T47D (cell line): Measurements from ENCODE around the gene CLGN.
A peak's percentile ranks its signal among the peaks of the same experiment; 100 is the strongest.

Source experiments
- DNase-seq, 2 experiments: peaks; one replicate each; pipeline versions ENCODE4 v3.0.0 to v3.0.0-alpha.2; 2011 to 2012; ENCODE audit warnings: low read depth in 1 of 2, low spot score in 1 of 2
- JUND ChIP-seq: IDR thresholded peaks from 2 replicates; pipeline ENCODE4 v1.6.1; 2012; ENCODE audit warnings: low read depth
- in situ Hi-C: cut with HindIII; loops from 2 replicates; pipeline ENCODE4 v1.10.0; 2016; ENCODE audit warnings: low sequenced_read_pairs, low pct_unique_long_range_greater_than_20kb

The CLGN gene

DNA sequence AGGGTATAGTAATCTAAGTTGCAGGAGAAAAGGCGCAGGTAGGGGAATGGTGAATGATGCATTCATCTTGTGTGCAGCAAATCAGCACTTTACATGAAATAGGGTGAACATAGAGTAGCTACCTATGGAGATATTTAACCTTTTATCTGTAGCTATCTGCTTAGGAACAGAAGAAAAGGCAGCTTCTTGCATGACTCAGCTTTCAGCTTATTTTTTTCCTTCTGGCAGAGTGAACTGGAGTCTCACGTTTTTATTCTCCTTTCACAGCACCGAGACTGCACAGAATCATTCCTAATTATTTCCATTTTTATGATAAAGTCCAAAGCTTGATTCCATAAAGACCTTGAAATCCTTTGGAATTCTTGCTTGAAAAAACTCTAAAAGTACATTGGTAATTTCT lies 58.8 kb downstream of the CLGN start:
- TF ChIP-seq JUND = no peak
- DNase-seq = no peak
- in situ Hi-C loops = no loop called here

DNA sequence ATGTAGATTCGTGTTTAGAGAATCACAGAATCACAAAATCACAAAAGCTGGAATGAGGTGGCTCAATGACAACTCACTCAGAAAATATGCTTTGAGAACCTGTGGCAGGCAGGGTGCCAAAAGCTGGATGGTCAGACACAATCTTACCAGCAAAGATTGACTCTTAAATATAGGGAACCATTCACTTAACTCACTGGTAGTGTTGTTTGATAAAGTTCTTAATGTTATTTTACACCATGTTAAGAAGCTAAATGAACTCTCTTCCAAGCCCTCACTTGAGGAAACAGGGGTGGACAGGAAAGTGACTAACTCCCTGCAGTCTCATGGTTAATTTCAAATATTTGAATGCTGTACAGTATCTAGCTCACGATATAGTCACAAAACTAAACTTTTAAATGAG lies 59.7 kb downstream of the CLGN start:
- in situ Hi-C loops = no loop called here
- DNase-seq = no peak
- no peak for TF ChIP-seq JUND

DNA sequence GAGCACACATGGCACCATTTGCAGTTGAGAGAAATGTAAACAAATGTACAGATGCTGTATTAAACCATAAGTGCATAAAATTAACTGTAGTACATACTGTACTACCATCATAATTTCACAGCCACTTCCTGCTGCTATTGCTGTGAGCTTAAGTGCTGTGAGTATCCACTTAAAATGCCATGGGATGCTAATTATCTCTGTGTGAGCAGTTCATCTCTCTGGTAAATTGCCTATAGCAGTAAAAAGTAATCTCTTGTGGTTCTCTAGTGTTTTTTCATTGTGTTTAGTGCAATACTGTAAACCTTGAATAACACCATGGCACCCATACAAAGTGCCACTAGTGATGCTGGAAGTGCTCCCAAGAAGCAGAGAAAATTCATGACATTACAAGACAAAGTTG lies 63.9 kb downstream of the CLGN start:
- no peak for TF ChIP-seq JUND
- DNase-seq = no peak
- in situ Hi-C loops = no loop called here

DNA sequence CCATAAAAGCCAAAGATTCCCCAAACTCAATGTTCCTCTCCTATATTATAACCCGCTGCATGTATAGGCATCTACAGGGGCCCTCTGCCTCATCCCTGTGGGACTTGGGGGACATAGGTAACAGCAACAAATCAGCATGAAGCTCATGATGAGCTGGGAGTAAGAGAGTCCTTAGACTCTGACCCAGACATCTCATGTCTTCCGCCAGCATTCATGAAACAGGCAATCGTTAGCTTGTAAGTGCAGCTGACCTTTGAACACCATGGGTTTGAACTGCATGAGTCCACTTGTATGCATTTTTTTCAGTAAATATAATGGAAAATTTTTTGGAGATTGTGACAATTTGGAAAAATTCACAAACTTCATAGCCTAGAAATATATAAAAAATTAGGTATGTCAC lies 64.4 kb downstream of the CLGN start:
- no peak for TF ChIP-seq JUND
- DNase-seq = no peak
- in situ Hi-C loops = no loop called here

DNA sequence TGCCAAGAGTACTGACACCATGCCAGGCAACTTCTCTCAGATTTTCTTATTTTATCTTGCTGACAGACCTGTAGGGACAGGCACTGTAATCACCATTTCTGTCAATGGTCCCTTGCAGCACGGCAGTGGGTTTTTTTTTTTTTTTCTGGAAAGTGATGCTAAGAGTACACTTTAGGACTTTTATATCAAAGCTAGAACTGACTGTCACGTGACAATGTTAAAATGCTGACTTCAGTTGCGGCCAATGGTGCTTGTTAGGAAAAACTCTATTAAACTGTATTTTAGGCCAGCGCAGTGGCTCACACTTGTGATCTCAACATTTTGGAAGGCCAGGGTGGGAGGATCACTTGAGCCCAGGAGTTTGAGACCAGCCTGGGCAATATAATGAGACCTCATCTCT lies 66.3 kb downstream of the CLGN start:
- DNase-seq = no peak
- no peak for TF ChIP-seq JUND
- in situ Hi-C loops = no loop called here

DNA sequence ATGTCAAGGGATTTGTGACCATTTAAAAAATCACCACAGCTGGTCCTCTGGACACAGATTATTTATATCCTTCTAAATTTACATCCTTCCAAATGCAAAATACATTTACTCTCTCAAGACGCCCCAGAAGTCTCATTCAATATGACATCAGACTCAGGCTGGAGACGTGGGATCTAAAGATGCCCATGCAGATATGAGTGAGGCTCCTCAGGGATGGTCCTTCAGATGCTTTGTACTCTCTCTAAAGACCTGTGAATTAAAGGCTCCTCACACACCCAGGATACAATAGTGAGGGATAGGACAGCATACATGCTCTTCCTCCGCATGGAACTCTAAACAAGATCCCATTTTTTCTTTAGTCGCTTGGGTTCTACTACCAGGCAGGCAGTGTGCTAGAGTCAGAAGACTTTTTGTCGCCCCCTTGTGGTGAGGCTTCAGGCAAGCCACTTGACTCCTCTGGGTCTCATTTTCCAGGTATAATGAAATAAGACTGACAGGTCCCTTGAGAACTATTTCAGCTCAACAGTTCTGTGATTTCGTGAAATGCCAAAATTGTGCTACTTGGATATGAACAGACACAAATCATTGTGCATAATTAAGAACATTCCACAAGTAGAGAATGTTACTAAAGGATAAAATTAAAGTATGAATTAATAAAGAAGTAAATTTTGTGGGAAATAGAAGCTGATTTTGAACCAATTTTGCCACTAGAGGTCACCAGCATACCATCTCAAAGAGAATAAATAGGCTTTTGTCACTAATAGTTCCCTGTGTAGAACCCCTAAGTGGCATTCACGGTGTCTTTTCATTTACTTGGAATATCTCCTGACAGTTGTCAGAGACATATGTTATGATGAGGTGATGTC lies 67.7 kb downstream of the CLGN start:
- in situ Hi-C loops = no loop called here
- TF ChIP-seq JUND = no peak
- peak; percentile 10 to 89 for DNase-seq

DNA sequence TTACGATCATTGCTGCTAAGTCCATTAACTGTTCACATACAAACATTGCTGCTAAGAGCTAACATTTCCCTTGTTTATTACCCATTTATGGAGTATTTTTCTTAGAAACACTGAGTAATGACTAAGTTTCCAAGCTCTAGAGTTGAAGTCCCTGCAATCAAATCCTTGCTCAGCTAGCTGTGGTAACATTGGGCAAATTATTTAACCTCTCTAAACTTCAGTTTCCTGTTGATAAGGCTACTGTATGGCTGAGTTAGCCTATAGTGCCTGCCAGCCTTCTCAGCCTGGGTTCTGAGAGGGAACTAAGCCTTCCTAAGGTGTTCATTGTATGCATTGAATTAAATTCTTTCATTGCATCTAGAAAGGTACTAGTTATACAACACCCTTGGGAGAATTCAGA lies 69.2 kb downstream of the CLGN start:
- no peak for DNase-seq
- TF ChIP-seq JUND = no peak
- in situ Hi-C loops = no loop called here

DNA sequence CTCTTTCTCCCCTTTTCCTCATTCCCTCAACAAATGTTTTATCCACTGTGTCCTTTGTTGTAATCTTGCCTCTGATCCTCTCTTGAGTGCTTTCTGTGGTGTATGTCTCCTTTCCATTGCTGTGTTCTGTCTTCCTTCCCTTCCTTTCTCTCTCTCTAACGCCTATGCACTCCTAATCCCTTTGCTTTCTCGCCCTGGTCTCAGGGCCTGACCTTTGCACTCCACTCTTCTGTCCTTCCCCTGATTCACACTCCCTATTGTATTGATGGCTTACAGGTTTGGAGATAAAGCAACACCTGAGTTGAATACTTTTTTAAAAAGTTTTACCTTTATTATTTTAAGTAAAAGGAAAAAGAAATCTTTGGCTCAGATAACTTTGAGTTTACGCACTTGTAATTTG lies 69.6 kb downstream of the CLGN start:
- in situ Hi-C loops = no loop called here
- no peak for DNase-seq
- TF ChIP-seq JUND = no peak

DNA sequence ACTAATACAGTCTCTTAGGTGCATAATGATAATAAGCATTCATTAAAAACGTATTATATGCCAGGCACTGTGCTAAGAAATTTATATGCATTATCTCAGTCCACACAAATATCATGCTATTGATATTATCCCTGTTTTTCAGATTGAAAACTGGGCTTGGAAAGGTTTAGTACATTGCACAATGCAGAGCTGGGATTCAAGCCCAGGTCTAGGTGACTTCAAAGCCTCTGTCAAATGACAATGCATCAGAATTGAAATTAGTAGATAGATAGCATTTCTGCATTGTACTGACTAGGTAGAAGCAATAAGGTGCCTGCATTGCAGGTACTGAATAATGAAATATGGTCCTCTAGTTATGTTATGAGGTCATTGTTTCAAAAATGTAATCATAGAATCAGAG lies 72.2 kb downstream of the CLGN start:
- no peak for DNase-seq
- in situ Hi-C loops = no loop called here
- TF ChIP-seq JUND = no peak

DNA sequence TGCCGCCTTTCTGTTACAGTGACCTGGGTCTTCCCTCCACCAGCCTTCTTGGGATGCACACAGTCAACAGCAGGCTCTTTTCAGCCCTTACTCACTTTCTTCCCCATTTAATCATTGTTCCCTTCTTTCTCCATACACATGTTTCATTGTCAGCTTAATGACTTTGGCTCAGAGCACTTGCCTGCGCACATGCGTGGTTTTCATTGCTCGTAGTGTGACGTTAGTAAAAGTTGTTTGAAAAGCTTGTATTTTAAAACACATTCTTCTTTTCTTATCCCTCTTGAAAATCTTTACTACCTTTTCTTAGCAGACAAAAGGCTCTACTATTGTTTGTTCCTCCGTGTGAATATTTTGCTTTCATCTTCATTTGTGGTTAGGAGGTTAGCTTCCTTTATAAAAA lies 73.7 kb downstream of the CLGN start:
- no peak for TF ChIP-seq JUND
- in situ Hi-C loops = no loop called here
- DNase-seq = no peak

DNA sequence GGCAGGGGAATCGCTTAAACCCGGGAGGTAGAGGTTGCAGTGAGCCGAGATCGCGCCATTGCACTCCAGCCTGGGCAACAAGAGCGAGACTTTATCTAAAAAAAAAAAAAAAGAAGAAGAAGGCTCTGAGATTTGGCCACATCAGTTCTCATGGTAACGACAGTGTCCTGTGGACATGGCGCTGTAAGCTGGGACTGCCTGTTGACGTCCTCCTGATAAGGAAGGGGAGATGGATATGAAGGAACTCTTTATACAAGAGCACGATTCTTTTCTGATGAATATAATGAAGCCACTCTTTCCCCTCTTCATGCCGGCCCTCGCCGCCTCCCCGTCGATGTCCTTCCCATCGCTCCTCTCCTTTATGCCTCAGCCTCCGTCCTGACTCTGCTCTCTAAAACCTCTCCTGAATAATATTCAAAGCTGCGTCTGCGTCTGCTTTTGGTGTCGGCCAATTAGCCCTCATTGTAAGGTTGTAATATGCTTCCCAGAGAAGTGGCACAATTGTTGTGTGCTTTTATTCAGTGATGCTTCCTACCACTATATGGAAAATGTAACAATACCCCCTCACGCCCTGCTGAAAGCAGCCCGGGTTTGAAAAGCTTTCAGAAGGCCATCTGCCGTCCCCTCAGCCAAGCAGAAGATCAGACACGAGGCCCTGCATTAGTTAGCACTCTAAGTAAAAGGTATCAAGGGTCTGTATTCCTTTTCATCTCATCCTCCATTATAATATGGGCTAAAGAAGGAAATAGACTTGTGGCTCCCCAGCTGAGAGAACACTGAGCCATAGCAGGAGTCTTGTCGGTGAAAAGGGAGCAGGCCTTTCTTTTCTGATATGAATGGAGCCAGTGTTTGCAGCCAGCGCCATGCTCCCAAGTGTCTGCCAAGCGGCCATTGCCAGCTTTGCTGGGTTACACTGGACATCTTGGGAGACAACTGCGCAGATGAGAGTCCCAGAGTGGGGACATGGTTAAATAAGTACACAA lies 76.1 kb downstream of the CLGN start:
- no peak for DNase-seq
- in situ Hi-C loops = no loop called here
- TF ChIP-seq JUND = no peak

DNA sequence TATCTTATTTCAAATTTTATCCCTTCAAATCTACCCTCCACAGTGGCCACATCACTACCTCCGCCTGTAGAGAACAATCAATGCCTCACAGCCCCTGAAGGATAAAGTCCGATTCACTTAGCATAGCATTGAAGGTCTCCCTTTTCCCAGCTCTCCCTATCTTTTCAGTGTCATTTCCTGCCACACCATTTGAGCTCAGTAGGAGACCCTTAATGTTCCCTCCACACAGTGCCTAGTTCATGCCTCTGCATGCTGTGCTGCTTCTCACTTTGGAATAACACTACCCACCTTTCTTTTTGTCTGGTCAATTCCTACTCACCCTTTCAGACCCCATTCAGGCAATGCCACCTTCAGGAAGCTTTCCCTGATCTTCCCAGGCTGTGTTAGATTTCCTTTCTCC lies 77.6 kb downstream of the CLGN start:
- DNase-seq = no peak
- in situ Hi-C loops = no loop called here
- no peak for TF ChIP-seq JUND

DNA sequence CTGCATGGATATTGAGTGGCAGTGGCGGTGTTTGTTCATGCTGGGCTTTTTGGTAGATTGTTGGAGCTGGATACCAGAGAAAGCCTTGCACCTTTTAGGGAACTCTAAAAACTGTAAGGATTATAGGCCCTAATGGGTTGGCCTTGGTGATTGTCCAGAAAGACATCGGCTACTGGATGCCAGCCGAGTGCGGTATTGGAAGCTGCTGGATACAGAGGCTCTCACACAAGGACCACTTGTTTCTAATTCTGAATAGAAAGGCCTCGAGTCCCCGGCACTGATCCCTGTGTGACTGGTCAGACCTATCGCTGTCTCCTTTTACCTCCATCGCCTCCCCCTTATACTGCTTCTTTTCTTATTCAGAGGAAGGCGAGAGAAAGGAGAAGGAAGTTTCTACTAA lies 81.3 kb downstream of the CLGN start:
- no peak for DNase-seq
- in situ Hi-C loops = no loop called here
- TF ChIP-seq JUND = no peak

DNA sequence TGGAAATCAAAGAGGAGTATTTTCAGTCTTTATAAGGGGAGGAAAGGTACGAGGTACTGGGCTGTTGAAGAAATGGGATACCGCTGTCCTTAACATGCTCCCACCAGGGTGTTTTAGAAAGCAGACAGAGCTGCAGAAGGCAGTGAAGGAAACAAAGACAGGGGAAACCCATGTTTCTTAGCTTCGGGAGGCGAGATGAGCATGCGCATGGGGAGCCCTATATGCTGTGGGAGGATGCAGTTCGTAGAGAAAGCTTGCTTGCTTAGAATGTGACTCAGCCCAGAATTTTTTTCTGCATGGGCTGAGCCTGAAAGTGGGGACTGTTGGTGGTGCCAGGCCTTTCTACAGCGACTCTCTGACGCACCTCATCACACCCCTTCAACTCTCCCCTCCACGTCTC lies 82.8 kb downstream of the CLGN start:
- no peak for DNase-seq
- TF ChIP-seq JUND = no peak
- in situ Hi-C loops = no loop called here
